SH-SY5Y (cell line): ENCODE data around the gene FREM1.

Experiments used
- GATA2 ChIP-seq: IDR thresholded peaks from 2 replicates; pipeline ENCODE4 v1.6.1; 2011; ENCODE audit warnings: mild to moderate bottlenecking, low read depth, low read length
- GATA3 ChIP-seq: IDR thresholded peaks from 2 replicates; pipeline ENCODE4 v1.6.1; 2011; ENCODE audit warnings: low read depth, mild to moderate bottlenecking, low read length, moderate library complexity

- no peak for TF ChIP-seq GATA2
- no peak for TF ChIP-seq GATA3
Measured at GRCh38 chr9:14750821-14751220, 159.4 kb downstream of the FREM1 start.
